NCI-H748 (cell line): Measurements from ENCODE around the gene MYPN.

ENCODE experiments used
- DNase-seq: peaks from one replicate; lab custom pipeline; 2025; ENCODE audit not compliant: unreplicated experiment; lab: John Stamatoyannopoulos, UW

Gene MYPN

GRCh38 chr10:68088740-68089139 is 20.5 kb upstream of the MYPN start:
- DNase-seq, result no peak

- DNase-seq, result no peak
Observed at GRCh38 chr10:68090586-68090985, 18.7 kb upstream of the MYPN start.

GRCh38 chr10:68092512-68092911 is 16.8 kb upstream of the MYPN start:
- no peak for DNase-seq

- DNase-seq, result no peak
Observed at GRCh38 chr10:68095153-68095552, 14.1 kb upstream of the MYPN start.

GRCh38 chr10:68096913-68097516 is 12.3 kb upstream of the MYPN start:
- DNase-seq, result no peak

- no peak for DNase-seq
Observed at GRCh38 chr10:68099736-68100135, 9.6 kb upstream of the MYPN start.

GRCh38 chr10:68101066-68101465 is 8.2 kb upstream of the MYPN start:
- no peak for DNase-seq

GRCh38 chr10:68103261-68103878 is 5.9 kb upstream of the MYPN start:
- no peak for DNase-seq

GRCh38 chr10:68103901-68104300 is 5.4 kb upstream of the MYPN start:
- DNase-seq, result no peak

DNA sequence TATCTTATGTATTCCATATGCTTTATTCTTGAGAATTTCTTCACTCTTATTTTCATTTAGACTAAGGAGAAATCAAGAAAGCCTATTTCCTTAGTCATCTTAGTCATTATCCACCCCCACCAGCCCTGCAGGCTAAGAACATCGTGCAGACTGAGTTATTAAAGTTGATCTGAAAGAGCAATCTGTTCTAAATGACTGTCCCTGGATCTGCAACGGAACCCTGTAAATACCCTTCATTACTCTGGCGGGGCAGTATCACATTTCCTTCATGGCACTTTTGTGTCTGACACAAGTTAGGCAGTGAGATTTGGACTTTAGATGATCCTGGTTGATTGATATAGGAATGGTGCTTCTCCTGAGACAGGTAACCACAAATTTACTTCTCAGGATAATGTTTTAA is 3.5 kb upstream of the MYPN start:
- DNase-seq, result no peak

DNA sequence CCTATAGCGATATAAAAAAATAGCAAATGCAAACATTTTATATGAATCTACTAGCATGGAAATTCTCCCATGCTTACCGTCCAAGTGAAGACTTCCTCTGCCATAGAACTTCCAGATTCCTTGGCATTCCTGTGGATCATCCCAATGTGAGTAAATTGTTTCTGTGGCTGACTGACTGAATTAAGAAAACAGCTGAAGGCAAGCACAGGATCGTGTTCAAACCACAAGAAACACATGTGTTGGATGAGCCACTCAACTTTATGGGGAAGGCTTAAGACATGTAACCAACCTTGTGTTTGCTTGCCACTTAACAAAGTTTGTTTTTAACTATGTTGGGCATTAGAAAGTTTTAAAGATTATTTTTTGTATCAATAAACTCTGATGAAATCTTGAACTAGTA is 2.6 kb upstream of the MYPN start:
- no peak for DNase-seq

- no peak for DNase-seq
Observed at GRCh38 chr10:68107651-68108050, 1.6 kb upstream of the MYPN start.

GRCh38 chr10:68108051-68108450 is 1.2 kb upstream of the MYPN start:
- no peak for DNase-seq

- DNase-seq, result no peak
Observed at GRCh38 chr10:68108653-68109052, 635 bp upstream of the MYPN start.

DNA sequence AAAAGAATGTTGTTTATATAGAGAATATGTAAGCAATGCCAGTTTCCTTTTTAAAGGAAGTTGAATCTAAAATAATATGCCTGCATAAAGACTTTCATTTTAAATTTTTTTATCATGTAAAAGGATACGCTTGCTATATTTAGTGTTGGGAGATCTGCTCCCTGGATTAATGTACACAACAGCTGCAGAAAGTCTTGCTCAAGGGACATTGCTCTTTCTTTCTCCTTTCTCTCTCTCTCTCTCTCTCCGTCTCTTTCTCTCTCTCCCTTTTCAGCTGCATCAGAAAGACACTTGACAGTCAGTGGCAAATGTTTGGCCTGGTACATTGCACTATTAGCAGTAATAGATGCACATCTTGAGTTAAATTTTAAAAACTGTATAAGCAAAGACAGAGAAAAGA is 739 bp downstream of the MYPN start:
- no peak for DNase-seq

DNA sequence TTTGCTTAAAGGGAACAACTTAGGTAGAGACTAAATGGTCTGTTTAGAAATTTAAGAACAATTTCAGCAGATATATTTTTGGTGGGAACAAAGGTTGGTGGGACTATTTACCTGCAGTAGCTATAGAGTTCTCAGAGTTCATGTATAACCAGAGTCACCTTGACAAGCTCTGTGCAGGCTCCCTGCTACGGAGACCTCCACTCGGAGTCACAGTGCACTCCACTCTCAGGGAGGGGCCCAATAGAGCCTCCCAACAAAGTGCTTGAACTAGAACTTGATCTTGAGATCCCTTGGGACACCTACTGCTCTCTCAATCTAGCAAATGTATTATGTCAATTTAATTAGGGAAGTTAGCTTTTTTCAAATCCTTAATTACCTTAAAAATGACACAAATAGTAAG is 2.3 kb downstream of the MYPN start:
- DNase-seq, result no peak

- no peak for DNase-seq
Observed at GRCh38 chr10:68112837-68113236, 3.5 kb downstream of the MYPN start.

- no peak for DNase-seq
Observed at GRCh38 chr10:68118657-68119056, 9.4 kb downstream of the MYPN start.

DNA sequence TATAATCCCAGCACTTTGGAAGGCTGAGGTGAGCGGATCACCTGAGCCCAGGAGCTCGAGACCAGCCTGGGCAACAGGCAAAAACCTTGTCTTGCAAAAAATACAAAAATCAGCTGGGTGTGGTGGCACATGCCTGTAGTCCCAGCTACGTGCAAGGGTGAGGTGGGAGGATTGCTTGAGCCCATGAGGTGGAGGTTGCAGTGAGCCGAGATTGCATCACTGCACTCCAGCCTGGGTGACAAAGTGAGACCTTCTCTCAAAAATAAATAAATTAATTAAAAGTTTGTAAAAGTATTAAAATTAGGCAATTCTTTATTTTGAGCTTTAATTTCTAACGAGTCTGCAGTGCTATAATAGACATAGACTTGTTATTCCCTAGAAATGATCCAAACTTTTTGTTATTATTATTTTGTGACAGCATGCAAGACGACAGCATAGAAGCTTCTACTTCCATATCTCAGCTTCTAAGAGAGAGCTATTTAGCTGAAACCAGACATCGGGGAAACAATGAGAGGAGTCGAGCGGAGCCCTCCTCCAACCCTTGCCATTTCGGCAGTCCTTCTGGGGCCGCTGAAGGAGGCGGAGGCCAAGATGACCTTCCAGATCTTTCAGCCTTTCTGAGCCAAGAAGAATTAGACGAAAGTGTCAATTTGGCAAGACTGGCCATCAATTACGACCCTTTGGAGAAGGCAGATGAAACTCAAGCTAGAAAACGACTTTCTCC is 11.9 kb downstream of the MYPN start:
- DNase-seq, result no peak

GRCh38 chr10:68121852-68122251 is 12.6 kb downstream of the MYPN start:
- no peak for DNase-seq

GRCh38 chr10:68124718-68125117 is 15.4 kb downstream of the MYPN start:
- no peak for DNase-seq

GRCh38 chr10:68125772-68126171 is 16.5 kb downstream of the MYPN start:
- DNase-seq, result no peak

- DNase-seq, result no peak
Observed at GRCh38 chr10:68128015-68128414, 18.7 kb downstream of the MYPN start.
